KOPT-K1 (cell line): ENCODE results near the gene HTR1B.

Experiments
- H3K27ac ChIP-seq: fragments of 200-600 bp; sonication (generic); 2 replicates; pipeline ENCODE4 v1.5.1; 2016; ENCODE audit warnings: antibody characterized with exemption, mild to moderate bottlenecking, low read depth, low read length; ENCODE audit not compliant: poor library complexity, severe bottlenecking
- H3K36me3 ChIP-seq: fragments of 200-600 bp; sonication (generic); 2 replicates; pipeline ENCODE4 v1.5.1; 2017; ENCODE audit warnings: antibody characterized with exemption, mild to moderate bottlenecking, low read length, moderate library complexity; ENCODE audit not compliant: insufficient read depth
- H3K9me3 ChIP-seq: fragments of 200-600 bp; sonication (generic); 2 replicates; pipeline ENCODE4 v1.5.1; 2017; ENCODE audit warnings: antibody characterized with exemption, low read length, mild to moderate bottlenecking; ENCODE audit not compliant: insufficient read depth, poor library complexity, severe bottlenecking

The HTR1B gene

GRCh38 chr6:77463861-77464494 is 687 bp upstream of the HTR1B start:
- no peaks in the 10 kb centered on the region for H3K36me3 ChIP-seq
- no peak overlapping the region for H3K27ac ChIP-seq
- peaks cover 9% of the 10 kb centered on the region for H3K9me3 ChIP-seq

GRCh38 chr6:77462359-77463307 is 658 bp downstream of the HTR1B start:
- no peaks in the 10 kb centered on the region for H3K36me3 ChIP-seq
- H3K9me3 ChIP-seq, result peaks cover 9% of the 10 kb centered on the region
- no peak overlapping the region for H3K27ac ChIP-seq

- H3K36me3 ChIP-seq, result no peaks in the 10 kb centered on the region
- H3K27ac ChIP-seq, result no peak overlapping the region
- H3K9me3 ChIP-seq, result peaks cover 9% of the 10 kb centered on the region
Observed at GRCh38 chr6:77461796-77462195, 1.5 kb downstream of the HTR1B start.

GRCh38 chr6:77458421-77458820 is 4.9 kb downstream of the HTR1B start:
- Histone ChIP-seq H3K36me3 (no peaks in the 10 kb centered on the region), H3K9me3 (peaks cover 9% of the 10 kb centered on the region), H3K27ac (no peak overlapping the region)

GRCh38 chr6:77457720-77458349 is 5.5 kb downstream of the HTR1B start:
- Histone ChIP-seq H3K9me3 (peaks cover 5% of the 10 kb centered on the region), H3K36me3 (no peaks in the 10 kb centered on the region), H3K27ac (no peak overlapping the region)

- H3K27ac ChIP-seq, result no peak overlapping the region
- H3K36me3 ChIP-seq, result no peaks in the 10 kb centered on the region
- no peaks in the 10 kb centered on the region for H3K9me3 ChIP-seq
Observed at GRCh38 chr6:77456531-77457248, 6.6 kb downstream of the HTR1B start.

GRCh38 chr6:77455271-77455670 is 8.0 kb downstream of the HTR1B start:
- no peaks in the 10 kb centered on the region for H3K9me3 ChIP-seq
- H3K27ac ChIP-seq, result no peak overlapping the region
- no peaks in the 10 kb centered on the region for H3K36me3 ChIP-seq

- H3K36me3 ChIP-seq, result no peaks in the 10 kb centered on the region
- H3K27ac ChIP-seq, result no peak overlapping the region
- H3K9me3 ChIP-seq, result no peaks in the 10 kb centered on the region
Observed at GRCh38 chr6:77454386-77454785, 8.9 kb downstream of the HTR1B start.

GRCh38 chr6:77451466-77451865 is 11.8 kb downstream of the HTR1B start:
- Histone ChIP-seq H3K9me3 (no peaks in the 10 kb centered on the region), H3K36me3 (no peaks in the 10 kb centered on the region), H3K27ac (no peak overlapping the region)

- H3K27ac ChIP-seq, result no peak overlapping the region
- no peaks in the 10 kb centered on the region for H3K9me3 ChIP-seq
- H3K36me3 ChIP-seq, result no peaks in the 10 kb centered on the region
Observed at GRCh38 chr6:77450924-77451323, 12.4 kb downstream of the HTR1B start.

GRCh38 chr6:77448546-77448945 is 14.7 kb downstream of the HTR1B start:
- H3K36me3 ChIP-seq, result no peaks in the 10 kb centered on the region
- no peaks in the 10 kb centered on the region for H3K9me3 ChIP-seq
- H3K27ac ChIP-seq, result no peak overlapping the region

GRCh38 chr6:77447254-77447653 is 16.0 kb downstream of the HTR1B start:
- Histone ChIP-seq H3K36me3 (no peaks in the 10 kb centered on the region), H3K27ac (no peak overlapping the region), H3K9me3 (no peaks in the 10 kb centered on the region)

- Histone ChIP-seq H3K36me3 (no peaks in the 10 kb centered on the region), H3K27ac (no peak overlapping the region), H3K9me3 (no peaks in the 10 kb centered on the region)
Observed at GRCh38 chr6:77446249-77446648, 17.0 kb downstream of the HTR1B start.

- Histone ChIP-seq H3K9me3 (no peaks in the 10 kb centered on the region), H3K27ac (no peak overlapping the region), H3K36me3 (no peaks in the 10 kb centered on the region)
Observed at GRCh38 chr6:77445214-77445613, 18.1 kb downstream of the HTR1B start.
